RWPE2 (cell line): Measurements from ENCODE around the gene F7.

Experiments
- ATAC-seq: fragments of 200-7000 bp; cut with Tn5 transposase; 3 replicates; pipeline ENCODE4 v1.9.1; 2021; ENCODE audit warnings: low read depth
- DNase-seq: peaks from one replicate; pipeline ENCODE4 v3.0.0-alpha.2; 2020; ENCODE audit warnings: low spot score
- H3K27ac ChIP-seq: fragments of 450-650 bp; 2 replicates; pipeline ENCODE4 v1.5.1; 2017; ENCODE audit warnings: mild to moderate bottlenecking; ENCODE audit not compliant: poor library complexity, severe bottlenecking
- H3K27me3 ChIP-seq: fragments of 250-450 bp; sonication (Bioruptor Pico); 2 replicates; pipeline ENCODE4 v1.5.1; 2021; ENCODE audit warnings: mild to moderate bottlenecking, moderate library complexity; ENCODE audit not compliant: insufficient read depth, poor library complexity, severe bottlenecking
- H3K36me3 ChIP-seq: fragments of 250-450 bp; sonication (Bioruptor Pico); 2 replicates; pipeline ENCODE4 v1.5.1; 2020; ENCODE audit warnings: low read depth, mild to moderate bottlenecking, moderate library complexity
- H3K4me1 ChIP-seq: fragments of 250-450 bp; sonication (Bioruptor Pico); 2 replicates; pipeline ENCODE4 v1.5.1; 2021; ENCODE audit warnings: mild to moderate bottlenecking, moderate library complexity; ENCODE audit not compliant: insufficient read depth, poor library complexity, severe bottlenecking
- H3K4me3 ChIP-seq: fragments of 250-450 bp; sonication (Bioruptor Pico); 2 replicates; pipeline ENCODE4 v1.5.1; 2021; ENCODE audit warnings: mild to moderate bottlenecking, moderate library complexity; ENCODE audit not compliant: severe bottlenecking
- H3K9me3 ChIP-seq: fragments of 250-450 bp; sonication (Bioruptor Pico); 2 replicates; pipeline ENCODE4 v1.5.1; 2021; ENCODE audit warnings: mild to moderate bottlenecking, moderate library complexity; ENCODE audit not compliant: severe bottlenecking
- TF ChIP-seq, protein P1 (sequence below): fragments of 450-650 bp; IDR thresholded peaks from one replicate; pipeline ENCODE4 v1.5.1; 2017; ENCODE audit warnings: mild to moderate bottlenecking, moderate library complexity; ENCODE audit not compliant: poor library complexity, severe bottlenecking

The F7 gene

DNA sequence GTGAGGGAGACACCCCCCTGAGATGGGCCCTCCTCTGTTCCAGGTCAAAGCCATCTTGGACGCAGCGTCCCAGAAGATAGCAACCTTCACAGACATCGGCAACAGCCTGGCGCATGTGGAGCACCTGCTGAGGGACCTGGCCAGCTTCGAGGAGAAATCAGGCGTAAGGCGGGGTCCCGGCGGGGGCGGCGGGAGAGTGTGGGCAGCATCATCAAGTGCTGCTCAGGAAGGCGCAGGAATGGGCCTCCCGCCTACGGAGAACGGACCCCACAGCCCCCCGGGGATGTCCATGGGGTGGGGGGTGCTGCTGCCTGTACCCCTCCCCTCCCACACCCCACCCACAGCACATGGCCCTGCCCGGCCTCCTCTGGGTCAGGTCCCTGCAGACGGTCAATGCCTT, 31.2 kb upstream of the F7 start:
- Histone ChIP-seq H3K4me3 (no peak overlapping the region), H3K9me3 (no peaks in the 10 kb centered on the region), H3K36me3 (no peaks in the 10 kb centered on the region), H3K27ac (no peak overlapping the region), H3K27me3 (no peaks in the 10 kb centered on the region), H3K4me1 (no peaks in the 10 kb centered on the region)
- DNase-seq (no peak), ATAC-seq (no peak)
- TF ChIP-seq, protein P1, sequence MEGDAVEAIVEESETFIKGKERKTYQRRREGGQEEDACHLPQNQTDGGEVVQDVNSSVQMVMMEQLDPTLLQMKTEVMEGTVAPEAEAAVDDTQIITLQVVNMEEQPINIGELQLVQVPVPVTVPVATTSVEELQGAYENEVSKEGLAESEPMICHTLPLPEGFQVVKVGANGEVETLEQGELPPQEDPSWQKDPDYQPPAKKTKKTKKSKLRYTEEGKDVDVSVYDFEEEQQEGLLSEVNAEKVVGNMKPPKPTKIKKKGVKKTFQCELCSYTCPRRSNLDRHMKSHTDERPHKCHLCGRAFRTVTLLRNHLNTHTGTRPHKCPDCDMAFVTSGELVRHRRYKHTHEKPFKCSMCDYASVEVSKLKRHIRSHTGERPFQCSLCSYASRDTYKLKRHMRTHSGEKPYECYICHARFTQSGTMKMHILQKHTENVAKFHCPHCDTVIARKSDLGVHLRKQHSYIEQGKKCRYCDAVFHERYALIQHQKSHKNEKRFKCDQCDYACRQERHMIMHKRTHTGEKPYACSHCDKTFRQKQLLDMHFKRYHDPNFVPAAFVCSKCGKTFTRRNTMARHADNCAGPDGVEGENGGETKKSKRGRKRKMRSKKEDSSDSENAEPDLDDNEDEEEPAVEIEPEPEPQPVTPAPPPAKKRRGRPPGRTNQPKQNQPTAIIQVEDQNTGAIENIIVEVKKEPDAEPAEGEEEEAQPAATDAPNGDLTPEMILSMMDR = no peak

DNA sequence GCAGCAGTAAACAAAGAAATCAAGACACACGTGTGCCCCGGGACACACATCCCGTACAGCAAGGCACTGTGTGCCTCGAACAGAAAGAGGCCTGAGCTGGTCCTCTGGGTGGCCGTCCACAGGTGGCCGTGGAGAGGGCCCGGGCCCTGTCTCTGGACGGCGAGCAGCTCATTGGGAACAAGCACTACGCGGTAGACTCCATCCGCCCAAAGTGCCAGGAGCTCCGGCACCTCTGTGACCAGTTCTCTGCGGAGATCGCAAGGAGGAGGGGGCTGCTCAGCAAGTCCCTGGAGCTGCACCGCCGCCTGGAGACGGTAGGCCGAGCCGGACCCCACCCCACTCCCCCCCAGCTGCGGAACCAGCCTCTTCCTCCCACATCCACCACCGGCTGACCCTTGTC, 30.7 kb upstream of the F7 start:
- H3K4me3 ChIP-seq = no peak overlapping the region
- H3K27me3 ChIP-seq = no peaks in the 10 kb centered on the region
- DNase-seq (no peak), ATAC-seq (no peak)
- no peaks in the 10 kb centered on the region for H3K9me3 ChIP-seq
- H3K4me1 ChIP-seq = no peaks in the 10 kb centered on the region
- H3K36me3 ChIP-seq = no peaks in the 10 kb centered on the region
- H3K27ac ChIP-seq = no peak overlapping the region
- TF ChIP-seq, protein P1 = no peak

DNA sequence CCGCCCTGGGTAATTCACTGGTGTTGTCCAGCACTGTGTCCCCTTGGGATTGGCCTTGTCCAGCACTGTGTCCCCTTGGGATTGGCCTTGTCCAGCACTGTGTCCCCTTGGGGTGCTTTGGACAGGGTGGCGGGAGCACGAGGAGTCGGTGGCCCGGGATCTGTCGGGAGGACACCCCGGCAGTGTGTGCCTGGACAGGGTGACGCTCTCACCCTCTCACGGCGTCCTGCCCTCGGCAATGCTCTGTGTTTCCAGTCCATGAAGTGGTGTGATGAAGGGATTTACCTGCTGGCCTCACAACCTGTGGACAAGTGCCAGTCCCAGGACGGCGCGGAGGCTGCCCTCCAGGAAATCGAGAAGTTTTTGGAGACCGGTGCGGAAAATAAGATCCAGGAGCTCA, 29.9 kb upstream of the F7 start:
- Histone ChIP-seq H3K27ac (no peak overlapping the region), H3K27me3 (no peaks in the 10 kb centered on the region), H3K9me3 (no peaks in the 10 kb centered on the region), H3K4me1 (no peaks in the 10 kb centered on the region), H3K4me3 (no peak overlapping the region), H3K36me3 (no peaks in the 10 kb centered on the region)
- DNase-seq (peak; percentile 39), ATAC-seq (no peak)
- TF ChIP-seq, protein P1 = no peak

DNA sequence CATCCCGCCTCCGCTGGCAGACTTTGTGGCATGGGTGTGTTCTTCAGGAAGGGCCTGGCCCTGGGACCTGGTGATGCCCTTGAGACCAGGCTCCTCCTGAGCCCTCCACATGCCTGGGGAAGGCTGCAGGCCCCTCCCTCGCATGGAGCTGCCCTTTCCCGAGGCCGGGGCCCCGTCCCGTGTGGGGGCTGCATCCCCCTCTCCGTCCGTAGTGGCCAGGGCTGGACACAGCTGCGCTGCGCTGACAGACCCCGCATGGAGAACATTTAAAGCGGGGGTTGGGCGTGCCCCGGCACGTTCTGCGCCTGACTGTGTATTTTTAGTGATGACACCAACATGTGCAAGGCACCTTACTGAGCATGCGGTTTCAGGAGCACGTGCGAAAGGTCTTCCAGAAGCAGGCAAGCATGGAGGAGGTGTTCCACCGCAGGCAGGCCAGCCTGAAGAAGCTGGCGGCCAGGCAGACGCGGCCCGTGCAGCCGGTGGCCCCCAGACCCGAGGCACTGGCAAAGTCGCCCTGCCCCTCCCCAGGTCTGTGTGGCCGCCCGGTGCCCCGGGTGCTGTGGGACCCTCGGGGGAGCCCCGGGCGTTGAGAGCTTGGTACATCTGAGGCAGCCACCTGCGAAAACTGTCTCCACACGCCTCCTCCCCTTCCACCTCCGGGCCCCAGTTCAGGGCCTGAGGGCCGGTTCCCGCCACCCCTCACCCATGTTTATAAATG, 28.8 kb upstream of the F7 start:
- H3K4me3 ChIP-seq = no peak overlapping the region
- TF ChIP-seq, protein P1 = no peak
- H3K9me3 ChIP-seq = no peaks in the 10 kb centered on the region
- DNase-seq (peak; percentile 44), ATAC-seq (no peak)
- no peaks in the 10 kb centered on the region for H3K27me3 ChIP-seq
- no peaks in the 10 kb centered on the region for H3K4me1 ChIP-seq
- no peaks in the 10 kb centered on the region for H3K36me3 ChIP-seq
- H3K27ac ChIP-seq = no peak overlapping the region

DNA sequence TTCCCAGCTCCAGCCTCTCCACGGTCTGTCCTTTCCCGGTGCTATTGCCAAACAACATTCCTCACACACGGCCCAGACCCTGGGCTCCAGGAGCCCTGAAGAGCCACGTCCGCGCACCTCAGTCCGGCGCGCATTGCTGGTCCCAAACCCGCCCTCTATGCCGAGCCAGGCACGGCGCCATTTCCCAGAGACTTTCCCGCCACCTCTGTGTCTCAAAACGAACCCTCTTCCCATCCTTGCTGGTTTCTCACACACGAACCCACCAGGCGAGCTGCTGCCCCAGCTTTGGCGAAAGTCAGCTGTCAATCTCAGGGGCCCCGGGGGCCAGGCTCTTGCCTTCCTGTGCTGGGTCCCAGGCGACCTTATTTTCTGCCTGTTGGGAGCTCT, 28.0 kb upstream of the F7 start:
- Histone ChIP-seq H3K4me1 (no peaks in the 10 kb centered on the region), H3K36me3 (no peaks in the 10 kb centered on the region), H3K4me3 (no peak overlapping the region), H3K27me3 (no peaks in the 10 kb centered on the region), H3K27ac (no peak overlapping the region), H3K9me3 (no peaks in the 10 kb centered on the region)
- TF ChIP-seq, protein P1 = no peak
- ATAC-seq (no peak), DNase-seq (peak; percentile 45)
